IMR-90 (cell line): ENCODE measurements around the gene PFDN6. TPM values are rescaled to one million over a fixed set of nuclear protein-coding genes. Genes with fewer than 3 reads are reported as not detected.

Experiments
- ATAC-seq: fragments of 200-7000 bp; cut with Tn5 transposase; 2 replicates; pipeline ENCODE4 v1.9.1; 2020; ENCODE audit warnings: low read depth, mild to moderate bottlenecking, moderate library complexity
- BruUV-seq: library from RNA; stranded (reverse); fragments of 400-500 nt; replicated peaks from 2 replicates; lab custom pipeline; 2021; lab: Mats Ljungman, UMichigan
- CTCF ChIA-PET: fragments of 300-600 bp; formaldehyde crosslinking; extraction: SDS; loops from one replicate; lab custom pipeline; 2021; ENCODE audit warnings: antibody characterized with exemption; lab: Yijun Ruan, JAX
- POLR2A ChIA-PET: fragments of 300-600 bp; sonication (Branson Sonifier 250); formaldehyde crosslinking; loops from one replicate; lab custom pipeline; 2022; ENCODE audit warnings: antibody characterized with exemption; ENCODE audit not compliant: unreplicated experiment; lab: Charles Lee
- DNase-seq: peaks from one replicate; pipeline ENCODE4 v3.0.0; 2013
- H2AFZ ChIP-seq: replicated peaks from 2 replicates; pipeline ENCODE3; 2013; ENCODE audit warnings: low read length, mild to moderate bottlenecking; ENCODE audit not compliant: poor library complexity
- H2AK5ac ChIP-seq: 2 replicates; pipeline ENCODE4 v1.6.1; 2013; ENCODE audit warnings: low read depth, low read length, inconsistent platforms
- H2AK9ac ChIP-seq: replicated peaks from 2 replicates; pipeline ENCODE3; 2013; ENCODE audit warnings: mild to moderate bottlenecking, low read depth, low read length, moderate library complexity; ENCODE audit not compliant: poor library complexity
- H2BK120ac ChIP-seq: 2 replicates; pipeline ENCODE4 v1.6.1; 2013; ENCODE audit warnings: low read depth, low read length, inconsistent platforms
- H2BK15ac ChIP-seq: 3 replicates; pipeline ENCODE4 v1.6.1; 2013; ENCODE audit warnings: low read depth, low read length, inconsistent platforms
- H2BK20ac ChIP-seq: 2 replicates; pipeline ENCODE4 v1.6.1; 2013; ENCODE audit warnings: low read depth, mild to moderate bottlenecking, inconsistent platforms, low read length, moderate library complexity
- H2BK5ac ChIP-seq: 2 replicates; pipeline ENCODE4 v1.6.1; 2013; ENCODE audit warnings: mild to moderate bottlenecking, low read depth, low read length, inconsistent platforms; ENCODE audit not compliant: poor library complexity, severe bottlenecking
- H3K14ac ChIP-seq: replicated peaks from 2 replicates; pipeline ENCODE4 v1.6.1; 2013; ENCODE audit warnings: low read depth, low read length, inconsistent platforms
- H3K18ac ChIP-seq: 2 replicates; pipeline ENCODE4 v1.6.1; 2013; ENCODE audit warnings: low read depth, low read length, control low read depth
- H3K23ac ChIP-seq: 2 replicates; pipeline ENCODE4 v1.6.1; 2013; ENCODE audit warnings: low read depth, low read length, inconsistent platforms
- H3K27ac ChIP-seq: 2 replicates; pipeline ENCODE4 v1.5.1; 2013; ENCODE audit warnings: mild to moderate bottlenecking, control low read depth, low read length; ENCODE audit not compliant: insufficient read depth
- H3K27me3 ChIP-seq: 2 replicates; pipeline ENCODE4 v1.6.1; 2013; ENCODE audit warnings: low read length; ENCODE audit not compliant: control insufficient read depth, insufficient read depth
- H3K36me3 ChIP-seq: 2 replicates; pipeline ENCODE4 v1.6.1; 2013; ENCODE audit warnings: low read length, mixed read lengths; ENCODE audit not compliant: control insufficient read depth, insufficient read depth
- H3K4ac ChIP-seq: 2 replicates; pipeline ENCODE4 v1.6.1; 2013; ENCODE audit warnings: low read depth, low read length, inconsistent platforms
- H3K4me1 ChIP-seq: 2 replicates; pipeline ENCODE4 v1.6.1; 2013; ENCODE audit warnings: low read length, mixed read lengths; ENCODE audit not compliant: control insufficient read depth, insufficient read depth
- H3K4me2 ChIP-seq: 2 replicates; pipeline ENCODE4 v1.6.1; 2013; ENCODE audit warnings: low read depth, mild to moderate bottlenecking, control low read depth, low read length, moderate library complexity
- H3K4me3 ChIP-seq: 2 replicates; pipeline ENCODE4 v1.5.1; 2013; ENCODE audit warnings: low read depth, mild to moderate bottlenecking, control low read depth, low read length, moderate library complexity; ENCODE audit not compliant: insufficient read depth
- H3K56ac ChIP-seq: 2 replicates; pipeline ENCODE4 v1.6.1; 2013; ENCODE audit warnings: low read length, inconsistent platforms; ENCODE audit not compliant: insufficient read depth; ENCODE audit errors: extremely low read depth
- H3K79me1 ChIP-seq, 2 experiments: 2 replicates each; pipeline ENCODE4 v1.6.1; 2013; ENCODE audit warnings: low read length in 2 of 2, inconsistent platforms in 1 of 2, low read depth in 1 of 2
- H3K9ac ChIP-seq: 2 replicates; pipeline ENCODE4 v1.6.1; 2013; ENCODE audit warnings: low read depth, low read length, control low read depth
- H3K9me1 ChIP-seq: 2 replicates; pipeline ENCODE4 v1.6.1; 2013; ENCODE audit warnings: low read length, inconsistent platforms; ENCODE audit not compliant: insufficient read depth
- H3K9me3 ChIP-seq: 2 replicates; pipeline ENCODE4 v1.6.1; 2013; ENCODE audit warnings: low read length; ENCODE audit not compliant: control insufficient read depth, insufficient read depth
- H4K20me1 ChIP-seq: 2 replicates; pipeline ENCODE4 v1.6.1; 2013; ENCODE audit warnings: low read length, inconsistent platforms; ENCODE audit not compliant: insufficient read depth
- H4K5ac ChIP-seq: 2 replicates; pipeline ENCODE4 v1.6.1; 2013; ENCODE audit warnings: mild to moderate bottlenecking, low read depth, low read length, control low read depth
- H4K8ac ChIP-seq, 2 experiments: 2 replicates each; pipeline ENCODE4 v1.6.1; 2013; ENCODE audit warnings: low read depth in 2 of 2, low read length in 2 of 2, control low read depth in 1 of 2, inconsistent platforms in 1 of 2
- H4K91ac ChIP-seq: 2 replicates; pipeline ENCODE4 v1.6.1; 2013; ENCODE audit warnings: low read depth, low read length, inconsistent platforms; ENCODE audit not compliant: insufficient read depth
- BHLHE40 ChIP-seq: fragments of 150-350 bp; IDR thresholded peaks from 2 replicates; pipeline ENCODE4 v1.6.1; 2016; ENCODE audit warnings: mild to moderate bottlenecking, low read depth, low read length
- CEBPB ChIP-seq: IDR thresholded peaks from 2 replicates; pipeline ENCODE4 v1.6.1; 2012; ENCODE audit warnings: low read depth, low read length, improper control_type of control experiment
- CHD1 ChIP-seq: IDR thresholded peaks from 2 replicates; pipeline ENCODE4 v1.6.1; 2012; ENCODE audit warnings: low read depth, low read length, improper control_type of control experiment
- CTCF ChIP-seq: conservative IDR thresholded peaks from 2 replicates; pipeline ENCODE4 v1.5.1; 2012; ENCODE audit warnings: mild to moderate bottlenecking, low read depth, low read length, improper control_type of control experiment
- ELK1 ChIP-seq: fragments of 150-350 bp; IDR thresholded peaks from 2 replicates; pipeline ENCODE4 v1.6.1; 2016; ENCODE audit warnings: low read depth, mild to moderate bottlenecking, low read length, moderate library complexity, borderline replicate concordance
- FOS ChIP-seq: fragments of 150-350 bp; IDR thresholded peaks from 2 replicates; pipeline ENCODE4 v1.6.1; 2016; ENCODE audit warnings: low read depth, low read length
- MAFK ChIP-seq: IDR thresholded peaks from 2 replicates; pipeline ENCODE4 v1.6.1; 2012; ENCODE audit warnings: low read depth, low read length, improper control_type of control experiment
- MAZ ChIP-seq: IDR thresholded peaks from 2 replicates; pipeline ENCODE4 v1.6.1; 2012; ENCODE audit warnings: low read depth, mild to moderate bottlenecking, low read length, improper control_type of control experiment, moderate library complexity, borderline replicate concordance
- MXI1 ChIP-seq: IDR thresholded peaks from 2 replicates; pipeline ENCODE4 v1.6.1; 2012; ENCODE audit warnings: low read depth, mild to moderate bottlenecking, low read length, moderate library complexity, borderline replicate concordance
- NFE2L2 ChIP-seq: fragments of 150-350 bp; IDR thresholded peaks from 2 replicates; pipeline ENCODE4 v1.6.1; 2016; ENCODE audit warnings: low read depth, mild to moderate bottlenecking, low read length
- POLR2A ChIP-seq: IDR thresholded peaks from 2 replicates; pipeline ENCODE4 v1.6.1; 2012; ENCODE audit warnings: mild to moderate bottlenecking, low read depth, low read length
- RAD21 ChIP-seq: IDR thresholded peaks from 2 replicates; pipeline ENCODE4 v1.6.1; 2012; ENCODE audit warnings: low read length, improper control_type of control experiment
- RCOR1 ChIP-seq: IDR thresholded peaks from 2 replicates; pipeline ENCODE4 v1.6.1; 2012; ENCODE audit warnings: mild to moderate bottlenecking, low read length, improper control_type of control experiment; ENCODE audit not compliant: insufficient replicate concordance
- RFX5 ChIP-seq: IDR thresholded peaks from 2 replicates; pipeline ENCODE4 v1.8.0; 2012; ENCODE audit warnings: low read depth, mild to moderate bottlenecking, low read length, moderate library complexity
- SMC3 ChIP-seq: fragments of 150-350 bp; IDR thresholded peaks from 2 replicates; pipeline ENCODE4 v1.6.1; 2016; ENCODE audit warnings: low read depth, mild to moderate bottlenecking, antibody characterized with exemption, low read length, moderate library complexity
- USF2 ChIP-seq: fragments of 150-350 bp; IDR thresholded peaks from 2 replicates; pipeline ENCODE4 v1.6.1; 2017; ENCODE audit warnings: mild to moderate bottlenecking, antibody characterized with exemption, low read length, low read depth
- WGBS, 2 experiments: methylation state at CpG; one replicate each; pipeline versions ENCODE4 v1.1.5 to v1.1.7; 2013; ENCODE audit warnings: missing lambda C conversion rate in 2 of 2; ENCODE audit not compliant: insufficient read length in 1 of 2; ENCODE audit errors: extremely low coverage in 2 of 2; 5-methylcytosine and 5-hydroxymethylcytosine counted together
- dilution Hi-C: fragments of 300-500 bp; cut with HindIII; formaldehyde crosslinking; loops from one replicate; pipeline ENCODE4 v1.14.3; 2018; ENCODE audit warnings: low sequenced_read_pairs; ENCODE audit not compliant: unreplicated experiment
- in situ Hi-C: fragments of 300-500 bp; cut with MboI; formaldehyde crosslinking; loops from 3 replicates; pipeline ENCODE4 v1.14.3; 2019; ENCODE audit warnings: low sequenced_read_pairs, inconsistent platforms, mixed read lengths
- intact Hi-C: fragments of 100-400 bp; cut with micrococcal nuclease; formaldehyde crosslinking; loops from 2 replicates; pipeline ENCODE4 v1.10.0; 2022
- polyA plus RNA-seq, 3 experiments: library from polyadenylated mRNA; depleted of rRNA; stranded (reverse); fragments of >200 nt; gene quantifications; 2 replicates each; pipeline ENCODE4 v1.2.3, GENCODE V29; 2012; ENCODE audit warnings: low replicate concordance in 1 of 3
- total RNA-seq: library from RNA; depleted of rRNA; stranded (reverse); fragments of >200 nt; gene quantifications from 2 replicates; pipeline ENCODE4 v1.2.3, GENCODE V29; 2012

The PFDN6 gene
- total and polyA plus RNA-seq, 2 of the 4 experiments (the other 2 are of a cell fraction): 24.4 to 92.1 TPM

GRCh38 chr6:33330736-33331135, 41.3 kb downstream of the PFDN6 start:
- Histone ChIP-seq H2AFZ (no peak overlapping the region), H4K8ac (no peak overlapping the region), H3K79me1 (no peaks in the 10 kb centered on the region), H3K18ac (no peak overlapping the region), H3K9me1 (no peaks in the 10 kb centered on the region), H2BK15ac (no peak overlapping the region), H2BK20ac (no peak overlapping the region), H2BK120ac (no peak overlapping the region), H3K4ac (no peak overlapping the region), H2AK5ac (no peak overlapping the region), H2BK5ac (no peak overlapping the region), H3K4me2 (no peak overlapping the region), H3K4me3 (no peak overlapping the region), H4K20me1 (no peaks in the 10 kb centered on the region), H4K5ac (no peak overlapping the region), H3K56ac (no peak overlapping the region), H3K9me3 (no peaks in the 10 kb centered on the region), H3K36me3 (no peaks in the 10 kb centered on the region), H3K27ac (no peak overlapping the region), H3K9ac (no peak overlapping the region), H3K23ac (no peak overlapping the region), H3K27me3 (peaks cover 6% of the 10 kb centered on the region), H2AK9ac (no peak overlapping the region), H3K4me1 (no peaks in the 10 kb centered on the region), H3K14ac (no peak overlapping the region), H4K91ac (no peak overlapping the region)
- DNase-seq (no peak), ATAC-seq (no peak)
- in situ Hi-C loops: no loop called here
- dilution Hi-C loops: no loop called here
- intact Hi-C loops: no loop called here
- BruUV-seq: no TSS peak
- POLR2A ChIA-PET: no interaction called here
- TF ChIP-seq MAFK (no peak), MAZ (no peak), POLR2A (no peak), FOS (no peak), RCOR1 (no peak), CEBPB (no peak), MXI1 (no peak), ELK1 (no peak), BHLHE40 (no peak), RAD21 (no peak), NFE2L2 (no peak), RFX5 (no peak), SMC3 (no peak), CTCF (no peak), CHD1 (no peak), USF2 (no peak)
- CTCF ChIA-PET: no interaction called here
- WGBS, 2 experiments: no CpG with 5 or more reads among the region's 10 CpGs
